Chondrocyte (in vitro differentiated cells): ENCODE data around the gene INTS11. TPM values are rescaled to one million over a fixed set of nuclear protein-coding genes. Genes with fewer than 3 reads are reported as not detected.

ENCODE experiments used
- DNase-seq: peaks from one replicate; pipeline ENCODE4 v3.0.0; 2021; ENCODE audit warnings: mixed read lengths, low spot score
- H3K27ac Mint-ChIP-seq: one replicate; pipeline ENCODE4 v1.8.0; 2021; ENCODE audit warnings: mild to moderate bottlenecking, moderate library complexity, mixed read lengths; ENCODE audit not compliant: unreplicated experiment
- H3K27me3 Mint-ChIP-seq: 2 replicates; pipeline ENCODE4 v1.8.0; 2021; ENCODE audit warnings: low read depth, mixed read lengths
- H3K36me3 Mint-ChIP-seq: 2 replicates; pipeline ENCODE4 v1.8.0; 2021; ENCODE audit warnings: low read depth, mixed read lengths
- H3K4me1 Mint-ChIP-seq: 2 replicates; pipeline ENCODE4 v1.8.0; 2021; ENCODE audit warnings: low read depth, mild to moderate bottlenecking, mixed read lengths
- H3K4me3 Mint-ChIP-seq: one replicate; pipeline ENCODE4 v1.8.0; 2021; ENCODE audit warnings: mild to moderate bottlenecking, moderate library complexity, mixed read lengths; ENCODE audit not compliant: unreplicated experiment
- H3K9me3 Mint-ChIP-seq: 2 replicates; pipeline ENCODE4 v1.8.0; 2021; ENCODE audit warnings: low read depth, mixed read lengths
- CTCF ChIP-seq: fragments of 200-600 bp; sonication (generic); IDR thresholded peaks from 2 replicates; pipeline ENCODE4 v1.5.0; 2021; ENCODE audit warnings: antibody characterized with exemption, mild to moderate bottlenecking, moderate library complexity
- total RNA-seq: library from RNA; stranded (reverse); gene quantifications from 3 replicates; pipeline ENCODE4 v1.2.1, GENCODE V29; 2021

The INTS11 gene
- total RNA-seq, 1 donor from 2014 or later, result 73.8 TPM

- Mint-ChIP-seq H3K27ac (no peak overlapping the region), H3K4me3 (no peak overlapping the region), H3K9me3 (no peaks in the 10 kb centered on the region), H3K36me3 (no peaks in the 10 kb centered on the region), H3K27me3 (no peaks in the 10 kb centered on the region), H3K4me1 (no peaks in the 10 kb centered on the region)
- no peak for DNase-seq
- no peak for TF ChIP-seq CTCF
Measured at GRCh38 chr1:1284221-1285101, 40.0 kb downstream of the INTS11 start.

GRCh38 chr1:1283821-1284220, 40.6 kb downstream of the INTS11 start:
- no peak overlapping the region for H3K27ac Mint-ChIP-seq
- H3K4me1 Mint-ChIP-seq, result no peaks in the 10 kb centered on the region
- H3K9me3 Mint-ChIP-seq, result no peaks in the 10 kb centered on the region
- H3K36me3 Mint-ChIP-seq, result no peaks in the 10 kb centered on the region
- H3K27me3 Mint-ChIP-seq, result no peaks in the 10 kb centered on the region
- TF ChIP-seq CTCF, result no peak
- no peak for DNase-seq
- no peak overlapping the region for H3K4me3 Mint-ChIP-seq

- no peaks in the 10 kb centered on the region for H3K27me3 Mint-ChIP-seq
- no peaks in the 10 kb centered on the region for H3K9me3 Mint-ChIP-seq
- H3K4me1 Mint-ChIP-seq, result no peaks in the 10 kb centered on the region
- no peak for DNase-seq
- TF ChIP-seq CTCF, result no peak
- H3K27ac Mint-ChIP-seq, result no peak overlapping the region
- no peak overlapping the region for H3K4me3 Mint-ChIP-seq
- no peaks in the 10 kb centered on the region for H3K36me3 Mint-ChIP-seq
Measured at GRCh38 chr1:1282998-1283397, 41.5 kb downstream of the INTS11 start.

- no peaks in the 10 kb centered on the region for H3K36me3 Mint-ChIP-seq
- no peak overlapping the region for H3K4me3 Mint-ChIP-seq
- no peak for TF ChIP-seq CTCF
- no peaks in the 10 kb centered on the region for H3K9me3 Mint-ChIP-seq
- no peak for DNase-seq
- H3K27ac Mint-ChIP-seq, result no peak overlapping the region
- no peaks in the 10 kb centered on the region for H3K4me1 Mint-ChIP-seq
- H3K27me3 Mint-ChIP-seq, result no peaks in the 10 kb centered on the region
Measured at GRCh38 chr1:1281533-1282321, 42.7 kb downstream of the INTS11 start.

GRCh38 chr1:1280782-1281481, 43.5 kb downstream of the INTS11 start:
- Mint-ChIP-seq H3K4me3 (no peak overlapping the region), H3K9me3 (no peaks in the 10 kb centered on the region), H3K36me3 (no peaks in the 10 kb centered on the region), H3K27me3 (no peaks in the 10 kb centered on the region), H3K4me1 (no peaks in the 10 kb centered on the region), H3K27ac (no peak overlapping the region)
- no peak for TF ChIP-seq CTCF
- DNase-seq, result no peak
